HepG2 (cell line): Measurements from ENCODE around the gene ARFGEF3. TPM values are rescaled to one million over a fixed set of nuclear protein-coding genes. Genes with fewer than 3 reads are reported as not detected.

Experiments used
- ATAC-seq: fragments of 200-7000 bp; cut with Tn5 transposase; 3 replicates; pipeline ENCODE4 v1.9.1; 2020; ENCODE audit warnings: mild to moderate bottlenecking, moderate library complexity
- BruUV-seq: library from RNA; stranded (reverse); fragments of 400-500 nt; replicated peaks from 2 replicates; lab custom pipeline; 2021; lab: Mats Ljungman, UMichigan
- CTCF ChIA-PET: fragments of 300-600 bp; formaldehyde crosslinking; extraction: SDS; loops from one replicate; lab custom pipeline; 2021; ENCODE audit warnings: low total read pairs, inconsistent platforms, low intra/inter-chr PET ratio; lab: Yijun Ruan, JAX
- POLR2A ChIA-PET: fragments of 350-600 bp; sonication (Branson Sonifier 250); formaldehyde crosslinking; loops from one replicate; lab custom pipeline; 2020; ENCODE audit warnings: antibody characterized with exemption, inconsistent platforms; lab: Yijun Ruan, JAX
- DNase-seq: peaks from one replicate; pipeline ENCODE4 v3.0.0-alpha.2; 2015; ENCODE audit warnings: low spot score
- FAIRE-seq: peaks from 3 replicates; lab custom pipeline; 2011; peaks lifted over from hg19 to GRCh38; lab: Jason Lieb, UNC
- H2AFZ ChIP-seq: one replicate; pipeline ENCODE4 v1.6.1; 2011; ENCODE audit warnings: low read length, inconsistent platforms
- H3K27ac ChIP-seq: fragments of 300-600 bp; 3 replicates; pipeline ENCODE4 v1.8.0; 2011; ENCODE audit warnings: mixed run types, mild to moderate bottlenecking, mixed read lengths, low read length, inconsistent platforms; ENCODE audit not compliant: insufficient read depth; ENCODE audit errors: extremely low read length
- H3K27me3 ChIP-seq, 2 experiments: fragments of 200-600 bp in 1 of 2; 2 replicates in 1 of 2; 3 replicates in 1 of 2; pipeline versions ENCODE4 v1.6.0 to v1.8.0; 2011; ENCODE audit warnings: low read length in 2 of 2, mild to moderate bottlenecking in 2 of 2, moderate library complexity in 2 of 2, inconsistent platforms in 1 of 2; ENCODE audit not compliant: insufficient read depth in 2 of 2, control insufficient read depth in 1 of 2
- H3K36me3 ChIP-seq, 2 experiments: fragments of 200-600 bp in 1 of 2; replicated peaks in 1 of 2; 2 replicates in 1 of 2; 3 replicates in 1 of 2; pipeline versions ENCODE4 v1.5.1 to v1.8.0; 2011; ENCODE audit warnings: low read length in 2 of 2, inconsistent platforms in 1 of 2; ENCODE audit not compliant: insufficient read depth in 2 of 2, control insufficient read depth in 1 of 2
- H3K4me1 ChIP-seq: 2 replicates; pipeline ENCODE4 v1.5.1; 2012; ENCODE audit warnings: low read length, inconsistent platforms; ENCODE audit not compliant: insufficient read depth
- H3K4me2 ChIP-seq: 2 replicates; pipeline ENCODE4 v1.6.0; 2011; ENCODE audit warnings: low read depth, low read length, inconsistent platforms
- H3K4me3 ChIP-seq, 3 experiments: fragments of 200-600 bp in 1 of 3; sonication (generic), shearing (Covaris generic) in 1 of 3; replicated peaks in 1 of 3; 2 replicates each; pipeline ENCODE4 v1.5.1; 2011 to 2016; ENCODE audit warnings: low read length in 3 of 3, inconsistent platforms in 2 of 3, low read depth in 2 of 3, mild to moderate bottlenecking in 2 of 3, control low read depth in 1 of 3, mixed read lengths in 1 of 3; ENCODE audit not compliant: insufficient read depth in 1 of 3
- H3K79me2 ChIP-seq: one replicate; pipeline ENCODE4 v1.6.1; 2011; ENCODE audit warnings: low read length, inconsistent platforms; ENCODE audit not compliant: insufficient read depth
- H3K9ac ChIP-seq: 2 replicates; pipeline ENCODE4 v1.6.0; 2011; ENCODE audit warnings: mild to moderate bottlenecking, low read depth, low read length, inconsistent platforms; ENCODE audit not compliant: insufficient read depth
- H3K9me3 ChIP-seq: 2 replicates; pipeline ENCODE4 v1.5.1; 2012; ENCODE audit warnings: mild to moderate bottlenecking, low read length
- H4K20me1 ChIP-seq: 2 replicates; pipeline ENCODE4 v1.6.0; 2011; ENCODE audit warnings: inconsistent platforms, mild to moderate bottlenecking, low read length, moderate library complexity; ENCODE audit not compliant: insufficient read depth
- GPN1 ChIP-seq: sonication (generic); formaldehyde crosslinking; IDR thresholded peaks from 2 replicates; pipeline ENCODE4 v1.5.1; 2020; ENCODE audit warnings: missing genetic modification reagents, borderline replicate concordance
- KLF16 ChIP-seq, 2 experiments: sonication (generic) in 1 of 2; formaldehyde crosslinking in 1 of 2; IDR thresholded peaks; 2 replicates each; pipeline versions ENCODE4 v1.6.1 to v1.8.0; 2016 to 2023; ENCODE audit warnings: missing genetic modification reagents in 2 of 2, missing compliant biosample characterization in 1 of 2
- MAFF ChIP-seq: IDR thresholded peaks from 2 replicates; pipeline ENCODE4 v1.6.1; 2011; ENCODE audit warnings: low read depth, low read length, improper control_type of control experiment
- PCBP2 ChIP-seq: fragments of 200-400 bp; formaldehyde crosslinking; optimal IDR thresholded peaks from 2 replicates; pipeline ENCODE3; 2018; ENCODE audit warnings: low read length, low read depth; ENCODE audit not compliant: poor library complexity, severe bottlenecking
- SOX6 ChIP-seq, 2 experiments: fragments of 450-650 bp in 1 of 2; sonication (generic) in 1 of 2; formaldehyde crosslinking in 1 of 2; IDR thresholded peaks; 2 replicates each; pipeline versions ENCODE4 v1.4.0 to v1.6.1; 2017 to 2020; ENCODE audit warnings: antibody characterized with exemption in 1 of 2, mild to moderate bottlenecking in 1 of 2, missing genetic modification reagents in 1 of 2
- ZNF441 ChIP-seq: sonication (generic); formaldehyde crosslinking; IDR thresholded peaks from 2 replicates; pipeline ENCODE4 v1.7.0; 2021; ENCODE audit warnings: missing genetic modification reagents, borderline replicate concordance
- ZNF563 ChIP-seq: sonication (generic); formaldehyde crosslinking; IDR thresholded peaks from 2 replicates; pipeline ENCODE4 v1.8.0; 2022; ENCODE audit warnings: mild to moderate bottlenecking, moderate library complexity, missing genetic modification reagents
- WGBS: methylation state at CpG from one replicate; pipeline ENCODE4 v1.1.6; 2017; ENCODE audit warnings: low lambda C conversion rate; 5-methylcytosine and 5-hydroxymethylcytosine counted together
- in situ Hi-C: cut with HindIII; loops from 2 replicates; pipeline ENCODE4 v1.10.0; 2017; ENCODE audit warnings: low pct_unique_long_range_greater_than_20kb; ENCODE audit not compliant: extremely low pct_ligation_motif_present
- intact Hi-C: fragments of 100-400 bp; cut with micrococcal nuclease; formaldehyde crosslinking; loops from one replicate; pipeline ENCODE4 v1.10.0; 2022; ENCODE audit not compliant: unreplicated experiment
- polyA plus RNA-seq, 8 experiments: library from polyadenylated mRNA; depleted of rRNA in 3 of 8; stranded (reverse) in 7 of 8; unstranded in 1 of 8; fragments of >200 nt; fragmentation: Illumina TruSeq in 4 of 8; extraction: Trizol in 4 of 8; gene quantifications; 2 replicates each; pipeline versions ENCODE4 v1.2.1 to v1.2.3, GENCODE V29; 2011 to 2016; ENCODE audit warnings: low read depth in 4 of 8, missing spikeins in 1 of 8, mixed read lengths in 1 of 8; ENCODE audit not compliant: insufficient read depth in 1 of 8
- total RNA-seq, 5 experiments: library from RNA; depleted of rRNA; stranded (reverse); fragments of >200 nt; fragmentation: Illumina TruSeq; extraction: Trizol; gene quantifications; 2 replicates each; pipeline ENCODE4 v1.2.3, GENCODE V29; 2016; ENCODE audit warnings: low read depth in 1 of 5
- TF ChIP-seq, protein P1 (sequence below): sonication (generic); formaldehyde crosslinking; conservative IDR thresholded peaks from 2 replicates; pipeline ENCODE4 v1.4.0; 2020; ENCODE audit warnings: mild to moderate bottlenecking, missing genetic modification reagents, moderate library complexity
- TF ChIP-seq, protein P2 (sequence below): sonication (generic); formaldehyde crosslinking; IDR thresholded peaks from 2 replicates; pipeline ENCODE4 v1.4.0; 2020; ENCODE audit warnings: missing genetic modification reagents, mild to moderate bottlenecking, borderline replicate concordance

ARFGEF3 gene
- total and polyA plus RNA-seq, 2 of the 13 experiments (the other 11 are each of a cell fraction or from before 2014, with no cell fraction given) = 0.60 to 2.6 TPM

DNA sequence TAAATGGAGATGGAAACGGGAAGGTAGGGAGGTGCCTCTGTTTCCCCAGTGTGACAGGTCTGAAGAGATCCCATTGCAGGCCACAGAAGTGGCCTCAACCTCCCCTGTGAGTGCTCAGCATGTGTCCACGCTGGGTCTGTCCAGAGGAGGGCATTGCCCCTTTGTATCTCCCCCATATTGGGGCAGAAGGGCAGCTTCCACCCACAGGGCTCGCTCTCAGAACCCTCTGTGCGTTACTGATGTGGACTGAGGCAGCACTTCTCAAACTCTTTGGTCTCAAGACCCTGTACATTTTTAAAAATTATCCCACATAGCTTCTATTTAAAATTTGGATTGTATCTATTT, 22.0 kb downstream of the ARFGEF3 start:
- no peak overlapping the region for H3K27ac ChIP-seq
- TF ChIP-seq SOX6 (IDR thresholded peaks at IDR 0.05) (no peak), SOX6 (CRISPR knock-in tag; IDR thresholded peaks at IDR 0.05) (no peak), KLF16 (CRISPR knock-in tag; IDR thresholded peaks at IDR 0.05) (no peak), MAFF (no peak), ZNF563 (CRISPR knock-in tag) (no peak), ZNF441 (CRISPR knock-in tag) (no peak), PCBP2 (no peak), GPN1 (CRISPR knock-in tag) (no peak)
- TF ChIP-seq, protein P1, sequence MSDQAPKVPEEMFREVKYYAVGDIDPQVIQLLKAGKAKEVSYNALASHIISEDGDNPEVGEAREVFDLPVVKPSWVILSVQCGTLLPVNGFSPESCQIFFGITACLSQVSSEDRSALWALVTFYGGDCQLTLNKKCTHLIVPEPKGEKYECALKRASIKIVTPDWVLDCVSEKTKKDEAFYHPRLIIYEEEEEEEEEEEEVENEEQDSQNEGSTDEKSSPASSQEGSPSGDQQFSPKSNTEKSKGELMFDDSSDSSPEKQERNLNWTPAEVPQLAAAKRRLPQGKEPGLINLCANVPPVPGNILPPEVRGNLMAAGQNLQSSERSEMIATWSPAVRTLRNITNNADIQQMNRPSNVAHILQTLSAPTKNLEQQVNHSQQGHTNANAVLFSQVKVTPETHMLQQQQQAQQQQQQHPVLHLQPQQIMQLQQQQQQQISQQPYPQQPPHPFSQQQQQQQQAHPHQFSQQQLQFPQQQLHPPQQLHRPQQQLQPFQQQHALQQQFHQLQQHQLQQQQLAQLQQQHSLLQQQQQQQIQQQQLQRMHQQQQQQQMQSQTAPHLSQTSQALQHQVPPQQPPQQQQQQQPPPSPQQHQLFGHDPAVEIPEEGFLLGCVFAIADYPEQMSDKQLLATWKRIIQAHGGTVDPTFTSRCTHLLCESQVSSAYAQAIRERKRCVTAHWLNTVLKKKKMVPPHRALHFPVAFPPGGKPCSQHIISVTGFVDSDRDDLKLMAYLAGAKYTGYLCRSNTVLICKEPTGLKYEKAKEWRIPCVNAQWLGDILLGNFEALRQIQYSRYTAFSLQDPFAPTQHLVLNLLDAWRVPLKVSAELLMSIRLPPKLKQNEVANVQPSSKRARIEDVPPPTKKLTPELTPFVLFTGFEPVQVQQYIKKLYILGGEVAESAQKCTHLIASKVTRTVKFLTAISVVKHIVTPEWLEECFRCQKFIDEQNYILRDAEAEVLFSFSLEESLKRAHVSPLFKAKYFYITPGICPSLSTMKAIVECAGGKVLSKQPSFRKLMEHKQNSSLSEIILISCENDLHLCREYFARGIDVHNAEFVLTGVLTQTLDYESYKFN (CRISPR knock-in tag) = no peak
- TF ChIP-seq, protein P2, sequence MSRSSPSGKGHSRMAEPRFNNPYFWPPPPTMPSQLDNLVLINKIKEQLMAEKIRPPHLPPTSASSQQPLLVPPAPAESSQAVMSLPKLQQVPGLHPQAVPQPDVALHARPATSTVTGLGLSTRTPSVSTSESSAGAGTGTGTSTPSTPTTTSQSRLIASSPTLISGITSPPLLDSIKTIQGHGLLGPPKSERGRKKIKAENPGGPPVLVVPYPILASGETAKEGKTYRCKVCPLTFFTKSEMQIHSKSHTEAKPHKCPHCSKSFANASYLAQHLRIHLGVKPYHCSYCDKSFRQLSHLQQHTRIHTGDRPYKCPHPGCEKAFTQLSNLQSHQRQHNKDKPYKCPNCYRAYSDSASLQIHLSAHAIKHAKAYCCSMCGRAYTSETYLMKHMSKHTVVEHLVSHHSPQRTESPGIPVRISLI (CRISPR knock-in tag) = no peak
- WGBS = 51% methylated on average over 4 of the region's 4 CpGs
- in situ Hi-C loops = no loop called here
- no peaks in the 10 kb centered on the region for H4K20me1 ChIP-seq
- no TSS peak for BruUV-seq
- H2AFZ ChIP-seq = no peak overlapping the region
- H3K27me3 ChIP-seq = no peaks in the 10 kb centered on the region; a peak in 1 of 5 replicates
- no peaks in the 10 kb centered on the region for H3K9me3 ChIP-seq
- CTCF ChIA-PET = no interaction called here
- POLR2A ChIA-PET = no interaction called here
- peaks cover 21% of the 10 kb centered on the region for H3K4me1 ChIP-seq
- no peak overlapping the region for H3K4me2 ChIP-seq
- no peaks in the 10 kb centered on the region for H3K79me2 ChIP-seq
- no peak for ATAC-seq
- H3K36me3 ChIP-seq = no peaks in the 10 kb centered on the region
- no peak overlapping the region for H3K4me3 ChIP-seq
- no peak for DNase-seq
- no peak for FAIRE-seq
- no peak overlapping the region for H3K9ac ChIP-seq
- intact Hi-C loops = no loop called here
